HG03521 (cell line): ENCODE measurements around the gene LRRK1.
"Not testable (repeated sequence)": the region's sequence is repeated elsewhere in the genome, so short reads cannot be mapped to it uniquely, and the experiment has no call there.

Source experiments
- ATAC-seq: cut with Tn5 transposase; IDR thresholded peaks from one replicate; pipeline ENCODE4 v1.9.1; 2021; ENCODE audit warnings: mild to moderate bottlenecking, moderate library complexity; ENCODE audit not compliant: unreplicated experiment

LRRK1 gene

DNA sequence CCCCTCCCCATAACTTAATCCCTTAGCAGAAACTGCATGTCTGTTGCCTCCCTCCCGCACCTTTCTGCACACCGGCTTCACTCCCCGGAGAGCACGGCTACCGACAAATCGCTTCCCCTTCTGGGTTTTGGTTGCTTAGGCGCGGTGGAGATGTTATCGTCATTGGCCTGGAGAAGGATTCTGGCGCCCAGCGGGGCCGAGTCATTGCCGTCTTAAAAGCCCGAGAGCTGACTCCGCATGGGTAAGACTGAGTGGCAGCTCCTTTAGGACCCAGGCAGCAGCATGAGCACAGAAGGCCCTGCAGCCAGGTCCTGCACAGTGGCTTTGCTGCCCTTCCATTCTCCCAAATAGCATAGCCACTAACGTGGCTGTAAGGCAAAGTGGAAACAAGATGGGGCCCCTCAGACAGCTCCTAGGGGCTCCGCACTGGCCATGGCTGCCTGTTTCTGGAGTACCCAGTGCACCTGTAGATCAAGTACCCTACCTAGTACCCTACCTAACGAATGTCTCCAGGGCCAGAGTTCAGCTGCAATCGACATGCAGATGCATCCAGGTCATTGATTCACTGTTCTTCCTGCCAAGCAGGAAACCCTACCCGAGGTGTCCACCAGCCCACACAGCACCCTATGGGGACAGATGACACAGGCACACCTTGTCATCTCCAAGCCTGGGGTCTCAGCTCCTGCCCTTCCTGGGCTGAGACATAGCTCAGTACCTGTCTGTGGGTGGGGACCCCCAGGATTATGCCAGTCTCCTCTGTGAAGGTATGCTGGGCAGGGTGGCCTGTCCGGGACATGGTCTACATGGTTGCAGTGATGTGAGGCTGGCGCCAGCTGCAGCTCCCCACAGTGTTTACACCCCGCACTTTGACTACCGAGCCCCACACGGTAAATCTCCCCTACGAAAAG is 147.6 kb downstream of the LRRK1 start:
- ATAC-seq, result no peak

DNA sequence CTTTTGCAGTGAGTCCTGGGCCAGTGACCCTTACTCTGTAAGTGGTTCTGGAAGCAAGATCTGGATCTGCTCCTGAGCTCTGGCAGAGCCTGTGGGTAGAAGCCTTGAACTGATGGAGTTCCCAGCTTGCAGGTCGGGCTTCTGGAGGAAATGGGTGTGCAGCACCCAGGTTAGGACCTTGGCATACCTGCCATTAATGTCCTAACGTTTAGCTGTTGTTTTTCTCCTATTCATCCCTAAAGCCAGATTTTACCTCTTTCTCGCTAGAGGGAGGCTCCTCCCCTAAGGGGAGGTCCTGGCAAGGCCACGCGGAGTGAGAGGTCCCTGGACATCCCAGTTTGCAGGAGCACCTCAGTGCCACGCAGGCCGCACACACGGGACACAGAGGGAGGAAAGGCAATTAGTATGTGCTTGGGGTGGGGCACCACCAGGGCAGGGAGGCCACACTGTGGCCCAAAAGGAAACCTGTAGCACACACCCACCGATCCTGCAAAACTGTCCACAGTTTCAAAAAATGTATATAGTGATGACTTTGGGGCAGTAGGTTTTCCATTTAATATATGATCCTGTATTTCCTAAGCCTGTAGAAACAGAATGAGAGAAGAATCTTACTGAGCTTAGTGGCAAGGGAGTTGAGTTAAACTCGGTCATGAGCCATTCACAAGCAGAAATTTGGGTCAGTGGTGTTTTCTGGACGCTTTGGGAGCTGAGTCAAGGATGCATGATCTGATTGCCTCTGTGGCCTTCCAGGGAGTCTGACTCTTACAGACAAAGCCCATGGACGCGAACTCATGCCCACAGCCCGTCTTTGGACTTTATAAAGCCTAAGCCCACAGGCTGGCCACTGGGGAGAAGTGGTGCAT is 148.7 kb downstream of the LRRK1 start:
- no peak for ATAC-seq

- no peak for ATAC-seq
Measured at GRCh38 chr15:101068523-101068960, 149.4 kb downstream of the LRRK1 start.

DNA sequence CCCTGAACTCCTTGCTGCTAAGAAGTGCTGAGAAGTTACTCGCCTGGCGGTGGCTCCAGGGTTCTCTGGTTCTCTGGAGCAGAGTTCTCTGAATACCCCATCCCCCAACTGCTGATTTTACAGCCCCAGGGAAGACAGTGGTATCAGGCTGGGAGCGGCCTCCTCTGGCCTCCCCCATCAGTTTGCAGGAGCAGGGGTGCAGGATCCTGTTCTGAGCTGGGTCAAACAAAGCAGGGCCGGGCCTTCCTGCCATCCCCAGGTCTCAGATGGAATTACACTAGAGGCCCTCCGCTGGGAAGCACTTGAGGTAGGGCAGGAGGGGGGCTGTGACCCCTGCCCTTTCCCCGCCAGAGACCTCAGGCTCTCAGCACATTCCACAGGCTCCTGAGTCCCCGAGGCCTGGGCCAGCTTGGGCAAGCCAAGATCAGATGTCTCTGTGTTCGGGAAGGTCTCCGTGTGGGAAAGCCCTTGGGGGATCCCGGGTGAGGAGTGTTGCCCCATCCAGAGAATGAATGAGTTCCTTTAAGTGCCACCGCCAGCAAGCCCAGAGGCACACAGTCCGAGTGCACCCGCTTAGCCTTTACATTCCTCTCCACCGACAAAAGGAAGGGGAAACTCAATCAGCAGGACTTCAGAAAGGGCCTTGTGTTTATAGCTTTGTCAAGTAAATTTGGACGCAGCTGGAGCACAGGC is 149.9 kb downstream of the LRRK1 start:
- no peak for ATAC-seq

DNA sequence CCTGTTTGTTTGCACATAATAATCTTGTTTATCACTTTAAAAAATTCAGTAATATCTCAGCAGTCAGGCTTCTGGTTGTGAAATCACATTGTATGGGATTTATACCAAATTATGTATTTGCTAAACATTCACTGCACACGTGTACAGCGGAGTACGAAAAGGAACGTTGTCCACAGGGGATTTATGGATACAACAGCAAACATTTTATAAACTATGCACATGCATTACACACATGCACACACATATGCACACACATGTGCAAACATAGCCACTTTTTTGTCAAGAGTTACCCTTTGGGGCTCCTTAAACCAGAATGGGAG is 150.5 kb downstream of the LRRK1 start:
- no peak for ATAC-seq

DNA sequence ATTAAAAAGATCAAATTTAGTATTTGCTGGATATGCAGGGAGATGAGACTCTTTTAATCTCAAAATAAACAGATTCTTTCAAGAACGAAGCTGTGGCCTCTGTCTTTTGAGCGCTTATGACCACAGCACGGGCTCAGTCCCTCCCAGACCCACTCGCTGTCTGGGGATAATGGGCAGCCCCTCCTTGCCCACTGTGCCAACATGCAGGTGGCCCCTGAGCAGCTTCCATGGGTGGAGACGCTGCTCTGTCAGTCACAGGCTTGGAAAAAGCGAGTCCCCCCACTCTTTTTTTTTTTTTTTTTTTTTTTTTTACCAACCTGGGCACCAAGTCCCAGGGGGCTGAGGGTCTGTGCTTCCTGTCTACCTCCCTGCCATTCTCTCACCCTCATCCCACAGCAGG is 150.9 kb downstream of the LRRK1 start:
- no peak for ATAC-seq

DNA sequence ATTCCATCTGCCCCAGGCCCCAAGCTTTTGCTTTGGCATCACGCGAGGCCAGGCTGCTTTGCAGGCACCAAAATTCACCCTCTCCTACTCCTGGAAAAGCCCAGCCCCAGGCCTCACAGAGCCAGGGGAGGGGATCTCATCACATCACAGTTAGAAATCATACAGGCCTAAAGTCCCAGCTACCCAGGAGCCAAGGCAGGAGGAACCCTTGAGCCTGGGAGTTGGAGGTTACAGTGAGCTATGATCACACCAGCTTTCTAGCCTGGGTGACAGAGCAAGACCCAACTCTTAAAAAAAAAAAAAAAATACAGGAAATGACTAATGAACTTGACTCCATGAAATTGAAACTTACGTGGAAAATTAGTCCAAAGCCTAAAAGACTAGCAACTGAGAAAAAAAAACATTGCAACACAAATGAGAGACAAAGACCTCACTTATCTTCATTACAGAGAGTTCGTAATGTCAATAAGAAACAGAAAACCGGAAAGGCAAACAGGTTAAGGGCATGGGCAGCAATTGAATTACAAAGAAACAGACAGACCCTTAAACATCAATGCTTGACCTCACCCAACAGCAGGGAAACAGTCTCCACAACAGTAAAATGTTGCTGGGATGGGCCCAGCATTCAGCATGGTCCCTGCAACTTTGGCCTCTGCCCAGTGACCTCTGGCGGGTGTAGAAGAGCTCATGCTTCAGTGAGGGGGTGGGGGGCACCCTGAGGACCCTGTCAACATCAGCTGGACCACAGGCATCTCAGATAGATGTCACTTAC is 151.5 kb downstream of the LRRK1 start:
- no peak for ATAC-seq

GRCh38 chr15:101071651-101072050 is 152.5 kb downstream of the LRRK1 start:
- ATAC-seq, result no peak

DNA sequence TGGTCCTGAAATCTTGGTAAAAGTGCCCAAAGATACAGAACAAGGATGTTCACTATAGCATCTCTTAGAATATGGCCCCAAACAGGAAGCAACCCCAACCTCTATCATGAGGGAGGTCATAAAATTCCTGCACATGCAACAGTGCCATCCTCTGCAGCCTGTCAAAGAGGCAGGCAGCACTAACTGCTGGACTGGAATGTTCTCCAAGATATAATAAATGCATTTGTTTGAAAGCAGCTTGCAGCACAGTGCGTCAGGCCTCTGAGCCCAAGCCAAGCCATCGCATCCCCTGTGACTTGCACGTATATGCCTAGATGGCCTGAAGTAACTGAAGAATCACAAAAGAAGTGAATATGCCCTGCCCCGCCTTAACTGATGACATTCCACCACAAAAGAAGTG is 153.1 kb downstream of the LRRK1 start:
- ATAC-seq, result not testable (repeated sequence)

GRCh38 chr15:101077806-101078668 is 158.9 kb downstream of the LRRK1 start:
- ATAC-seq, result not testable (repeated sequence)

- no peak for ATAC-seq
Measured at GRCh38 chr15:101078669-101079323, 159.6 kb downstream of the LRRK1 start.

DNA sequence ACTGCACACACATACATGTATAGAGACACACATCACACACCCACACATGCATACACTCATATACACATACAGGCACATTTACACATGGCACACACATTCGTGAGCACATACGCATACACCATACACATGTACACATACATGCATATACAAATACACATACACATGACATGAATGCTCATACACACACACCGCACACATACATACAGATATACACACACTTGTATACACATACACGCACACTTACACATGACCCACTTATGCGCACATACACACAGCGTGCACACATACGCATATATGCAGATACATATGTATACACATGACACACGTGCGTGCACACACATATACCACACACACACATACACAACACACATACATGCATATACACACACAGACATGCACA is 162.7 kb downstream of the LRRK1 start:
- ATAC-seq, result no peak

DNA sequence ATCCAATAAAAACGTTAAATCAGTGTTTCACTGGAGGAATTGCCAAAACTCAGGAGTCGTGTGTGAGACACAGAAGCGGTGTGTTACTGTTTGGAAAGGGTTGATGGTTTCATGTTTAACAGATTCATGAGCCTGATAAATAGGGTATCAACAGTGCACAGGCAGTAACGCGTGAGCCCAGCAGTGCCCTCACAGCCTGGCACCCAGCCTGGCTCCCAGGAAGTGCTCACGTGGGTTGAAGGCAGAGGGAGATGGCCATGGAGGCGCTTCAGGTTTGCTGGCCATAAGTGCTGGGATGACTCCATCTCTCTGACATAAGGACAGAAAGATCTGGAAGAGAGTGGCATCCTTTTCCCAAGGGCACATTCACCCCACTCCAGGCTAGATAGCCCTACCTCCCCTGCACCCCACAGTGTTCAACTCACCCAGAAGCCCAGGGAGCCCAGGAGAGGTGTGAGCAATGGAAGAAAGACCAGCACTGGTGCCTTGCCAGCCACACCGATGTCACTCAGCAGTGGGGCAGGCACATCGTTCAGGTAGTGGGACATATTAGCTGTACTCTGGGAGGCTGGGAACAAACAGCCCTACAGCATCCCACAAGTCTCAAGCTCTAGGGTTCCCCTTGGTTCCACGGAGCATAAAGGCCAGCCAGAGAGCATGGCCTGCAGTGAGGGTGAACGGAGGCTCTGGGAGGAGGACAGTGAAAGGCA is 164.3 kb downstream of the LRRK1 start:
- ATAC-seq, result no peak

DNA sequence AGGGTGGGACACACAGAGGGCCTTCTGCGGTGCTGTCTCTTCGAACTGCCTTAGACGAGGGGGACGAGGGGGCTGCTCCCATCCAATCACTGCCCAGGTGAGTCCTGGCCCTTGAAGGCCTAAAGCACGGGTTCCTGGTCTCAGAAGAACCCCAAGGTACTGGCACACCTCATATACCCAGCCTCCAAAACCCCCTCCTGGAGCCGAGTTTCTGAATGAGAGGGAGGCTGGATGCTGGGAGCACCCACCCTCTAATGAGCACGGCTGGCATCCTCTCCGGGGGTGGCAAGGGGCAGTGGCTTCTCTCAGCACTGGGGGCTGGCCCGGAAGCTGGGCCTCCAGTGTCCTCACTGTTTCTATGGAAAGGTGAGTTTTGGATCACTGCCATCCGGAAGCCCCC is 165.6 kb downstream of the LRRK1 start:
- ATAC-seq, result no peak

GRCh38 chr15:101085311-101085700 is 166.1 kb downstream of the LRRK1 start:
- no peak for ATAC-seq

GRCh38 chr15:101086394-101087171 is 167.4 kb downstream of the LRRK1 start:
- ATAC-seq, result no peak

GRCh38 chr15:101087172-101087769 is 168.1 kb downstream of the LRRK1 start:
- ATAC-seq, result no peak
